PC-9 (cell line): ENCODE results near the gene ADGRL3.

ENCODE experiments used
- EZH2 ChIP-seq: fragments of 200-600 bp; sonication (generic); IDR thresholded peaks from 2 replicates; pipeline ENCODE4 v1.8.0; 2017; ENCODE audit warnings: antibody characterized with exemption, low read depth
- TF ChIP-seq, protein P1 (sequence below): fragments of 200-600 bp; sonication (generic); conservative IDR thresholded peaks from 2 replicates; pipeline ENCODE4 v1.6.1; 2017; ENCODE audit warnings: mixed run types, antibody characterized with exemption, mild to moderate bottlenecking, moderate library complexity

DNA sequence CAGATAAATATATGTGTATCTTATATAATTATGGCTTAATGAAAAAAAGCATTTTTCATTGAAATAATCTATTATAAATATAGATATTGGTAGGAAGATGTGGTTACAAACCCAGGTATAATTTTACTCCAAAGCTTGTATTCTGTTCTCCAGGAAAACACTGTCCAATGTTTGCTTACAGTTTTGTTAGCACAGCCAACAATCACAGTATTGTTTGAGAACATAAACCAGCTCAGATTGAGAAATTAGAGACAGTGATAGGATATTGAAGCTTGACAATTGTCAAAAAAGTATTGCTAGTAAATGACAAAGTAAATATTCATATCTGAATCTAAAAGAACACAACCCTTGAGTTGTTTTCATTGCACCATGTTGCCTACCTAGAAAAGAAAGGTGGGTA is 228.8 kb downstream of the ADGRL3 start:
- TF ChIP-seq, protein P1, sequence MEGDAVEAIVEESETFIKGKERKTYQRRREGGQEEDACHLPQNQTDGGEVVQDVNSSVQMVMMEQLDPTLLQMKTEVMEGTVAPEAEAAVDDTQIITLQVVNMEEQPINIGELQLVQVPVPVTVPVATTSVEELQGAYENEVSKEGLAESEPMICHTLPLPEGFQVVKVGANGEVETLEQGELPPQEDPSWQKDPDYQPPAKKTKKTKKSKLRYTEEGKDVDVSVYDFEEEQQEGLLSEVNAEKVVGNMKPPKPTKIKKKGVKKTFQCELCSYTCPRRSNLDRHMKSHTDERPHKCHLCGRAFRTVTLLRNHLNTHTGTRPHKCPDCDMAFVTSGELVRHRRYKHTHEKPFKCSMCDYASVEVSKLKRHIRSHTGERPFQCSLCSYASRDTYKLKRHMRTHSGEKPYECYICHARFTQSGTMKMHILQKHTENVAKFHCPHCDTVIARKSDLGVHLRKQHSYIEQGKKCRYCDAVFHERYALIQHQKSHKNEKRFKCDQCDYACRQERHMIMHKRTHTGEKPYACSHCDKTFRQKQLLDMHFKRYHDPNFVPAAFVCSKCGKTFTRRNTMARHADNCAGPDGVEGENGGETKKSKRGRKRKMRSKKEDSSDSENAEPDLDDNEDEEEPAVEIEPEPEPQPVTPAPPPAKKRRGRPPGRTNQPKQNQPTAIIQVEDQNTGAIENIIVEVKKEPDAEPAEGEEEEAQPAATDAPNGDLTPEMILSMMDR, result no peak
- TF ChIP-seq EZH2, result no peak
